Measurements from ENCODE around the gene GRIK2.

The GRIK2 gene

DNA sequence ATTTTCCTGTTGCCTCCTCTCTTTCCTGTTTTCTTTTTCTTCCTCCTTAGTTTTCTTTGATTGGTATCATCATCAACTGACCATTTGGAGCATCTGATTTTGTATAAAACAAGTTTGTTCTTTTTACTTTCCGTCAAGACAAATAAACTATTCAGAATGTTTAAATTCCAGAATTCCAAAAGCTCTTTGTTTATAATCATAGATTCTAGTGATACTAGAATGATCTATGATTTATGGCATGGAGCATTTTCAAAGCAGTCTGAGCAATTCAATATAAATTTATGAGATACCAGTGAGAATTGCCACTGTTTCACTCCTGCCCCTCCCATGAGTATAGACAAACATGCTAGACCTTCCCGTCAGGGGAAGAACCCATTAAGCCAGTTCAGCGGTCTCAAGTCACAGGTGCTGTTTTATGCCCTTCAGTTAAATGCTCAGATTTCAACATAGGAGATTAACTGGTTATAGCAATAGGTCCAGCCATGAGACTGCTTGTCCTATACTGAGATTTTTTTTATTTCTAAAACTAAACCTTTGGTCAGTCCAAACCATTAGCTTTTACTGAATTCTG, 60.7 kb downstream of the GRIK2 start:
- in situ Hi-C loops (cut with MboI; ENCODE audit: low sequenced_read_pairs), result no loop called here

DNA sequence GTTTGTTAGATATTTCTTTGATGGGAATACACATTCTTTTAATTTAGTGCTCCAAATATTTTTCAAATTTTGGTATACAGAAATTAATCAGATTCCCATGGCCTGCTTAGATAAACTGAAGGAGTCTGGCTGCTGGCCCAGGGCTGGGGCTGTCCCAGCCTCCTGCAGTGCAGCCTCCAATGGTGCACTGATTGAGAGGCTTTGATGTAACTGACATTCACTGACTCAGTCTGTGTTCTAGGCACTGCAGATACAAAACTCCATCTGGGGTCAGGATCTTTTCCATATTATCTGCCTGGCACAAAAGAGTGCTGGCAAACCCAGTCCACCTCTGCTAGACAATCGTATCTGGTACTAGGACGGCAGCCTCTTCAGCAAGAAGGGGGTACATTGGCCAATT, 64.8 kb downstream of the GRIK2 start:
- in situ Hi-C loops (cut with MboI; ENCODE audit: low sequenced_read_pairs), result no loop called here

DNA sequence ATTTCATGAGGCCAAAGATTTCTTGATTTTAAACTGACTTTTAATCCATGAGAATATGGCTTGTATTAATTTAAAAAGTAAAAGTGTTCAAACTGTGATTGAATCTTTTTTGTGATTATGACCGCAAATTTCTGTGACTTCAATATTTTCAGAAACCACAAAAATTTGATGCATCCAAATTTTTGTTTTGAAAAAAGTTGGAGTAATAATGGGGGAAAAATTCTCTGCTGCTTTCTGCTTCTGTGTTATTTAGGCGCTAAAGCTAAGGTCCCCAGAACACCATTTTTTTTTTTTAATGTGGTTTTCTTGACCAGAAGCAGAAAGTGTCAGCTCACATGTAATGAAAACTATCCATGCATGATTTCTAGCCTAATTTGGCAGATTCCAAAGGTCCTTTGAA, 65.3 kb downstream of the GRIK2 start:
- in situ Hi-C loops (cut with MboI; ENCODE audit: low sequenced_read_pairs), result no loop called here

DNA sequence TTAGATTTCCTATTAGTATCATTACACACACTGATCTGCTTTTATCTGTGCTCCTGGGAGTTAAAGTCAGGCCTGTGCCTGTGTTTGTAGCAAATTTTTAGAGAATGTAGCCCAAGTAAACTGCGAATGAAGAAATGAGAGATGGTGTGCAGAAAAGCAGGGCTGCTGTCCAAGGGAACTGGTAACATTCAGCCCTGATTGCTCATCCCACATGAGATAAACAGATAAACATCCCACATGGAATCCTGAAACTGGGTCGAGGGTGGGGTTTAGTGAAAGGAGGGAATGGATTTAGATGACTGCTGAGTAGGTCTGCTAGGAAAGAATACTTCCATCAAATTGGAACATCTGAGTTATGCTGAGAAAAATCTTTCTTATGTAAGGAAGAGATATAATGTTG, 69.1 kb downstream of the GRIK2 start:
- in situ Hi-C loops (cut with MboI; ENCODE audit: low sequenced_read_pairs), result no loop called here

DNA sequence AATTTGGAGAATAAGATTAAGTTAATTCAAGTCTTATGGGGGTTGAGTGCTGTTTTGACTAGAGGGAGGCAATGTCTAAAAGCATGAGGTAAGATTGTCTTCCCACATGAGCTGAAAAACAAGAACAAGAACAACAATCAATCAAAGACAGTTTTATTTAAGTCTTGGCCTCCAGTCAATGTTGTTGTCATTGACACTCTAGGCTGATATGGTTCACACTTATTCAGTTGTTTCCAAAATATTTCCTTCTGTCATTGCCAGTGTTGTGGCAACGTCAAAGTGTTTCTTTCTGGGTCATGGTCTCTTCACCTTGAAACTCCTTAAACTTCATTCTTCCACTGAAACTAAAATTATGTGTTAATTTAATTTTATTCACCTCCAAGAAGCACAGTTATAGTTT, 72.4 kb downstream of the GRIK2 start:
- in situ Hi-C loops (cut with MboI; ENCODE audit: low sequenced_read_pairs), result no loop called here

DNA sequence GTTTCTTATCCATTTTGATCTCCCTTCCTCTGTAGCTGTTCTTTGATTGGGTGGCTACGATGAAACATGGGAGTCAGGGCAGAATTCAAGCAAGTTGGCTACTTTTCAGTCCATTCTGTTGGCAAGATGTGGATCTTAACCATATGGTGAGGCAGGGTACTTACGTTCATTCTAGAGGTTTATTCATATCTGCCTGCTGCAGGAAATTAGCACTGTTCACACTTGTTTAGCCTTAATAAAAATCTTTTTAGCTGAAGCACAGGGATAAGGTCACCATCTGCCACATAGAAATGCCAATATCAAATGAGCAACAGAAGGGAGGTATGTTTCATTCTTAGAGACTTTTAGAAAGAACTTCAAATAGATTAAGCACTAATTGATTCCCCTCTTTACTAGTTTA, 83.9 kb downstream of the GRIK2 start:
- in situ Hi-C loops (cut with MboI; ENCODE audit: low sequenced_read_pairs), result no loop called here

DNA sequence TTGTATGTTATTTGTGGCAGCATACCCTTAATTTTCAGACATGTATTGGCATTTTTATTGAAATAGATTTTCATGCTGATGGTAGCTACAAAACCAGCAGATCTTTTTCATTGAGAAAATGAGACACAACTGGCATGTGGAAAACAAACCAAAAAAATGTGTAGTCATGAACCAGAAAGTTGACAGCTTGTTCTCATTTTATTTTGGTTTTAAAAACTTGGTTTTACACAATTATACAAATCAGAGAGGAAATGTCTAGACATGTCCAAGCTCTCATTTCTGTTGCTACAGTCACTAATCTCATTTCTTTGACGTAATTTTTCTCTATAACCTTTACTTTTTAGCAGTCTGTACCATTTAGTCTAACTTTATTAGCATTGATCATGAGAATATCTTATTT, 85.4 kb downstream of the GRIK2 start:
- in situ Hi-C loops (cut with MboI; ENCODE audit: low sequenced_read_pairs), result no loop called here

DNA sequence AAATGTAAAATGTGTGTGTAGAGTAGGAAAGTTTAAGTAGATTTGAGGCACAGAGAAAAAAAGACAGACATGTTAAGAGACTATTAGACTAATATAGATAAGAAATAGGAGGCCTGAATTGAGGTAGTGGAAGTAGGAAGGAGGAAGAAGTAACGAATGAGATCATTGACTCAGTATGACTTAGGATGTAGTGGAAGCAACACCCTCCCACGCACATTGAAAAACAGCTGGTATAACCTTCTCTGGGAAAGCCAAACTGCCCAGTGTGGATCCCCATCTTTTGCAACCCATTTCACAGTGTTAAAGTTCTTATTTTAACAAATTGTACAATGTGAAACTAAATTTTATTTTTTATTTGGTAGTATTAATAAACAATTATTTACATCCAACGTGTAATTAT, 89.1 kb downstream of the GRIK2 start:
- in situ Hi-C loops (cut with MboI; ENCODE audit: low sequenced_read_pairs), result no loop called here

DNA sequence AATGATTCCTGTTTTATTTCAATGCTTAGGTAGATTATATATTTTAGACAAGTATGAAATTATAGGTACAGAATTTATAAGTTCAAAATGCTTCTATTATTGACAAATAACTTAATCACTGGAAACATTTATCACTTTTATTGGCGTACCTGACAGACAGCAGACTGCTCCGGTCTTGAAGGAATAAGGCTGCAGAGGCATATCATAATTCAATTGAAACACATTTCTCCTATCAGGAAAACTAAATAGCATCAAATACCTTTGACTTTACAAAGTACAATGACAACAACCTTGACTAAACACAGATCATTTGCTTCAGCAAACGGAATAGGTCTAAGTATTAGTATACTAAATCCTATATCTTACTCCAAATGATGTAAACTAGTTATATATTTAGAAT, 91.3 kb downstream of the GRIK2 start:
- in situ Hi-C loops (cut with MboI; ENCODE audit: low sequenced_read_pairs), result no loop called here

DNA sequence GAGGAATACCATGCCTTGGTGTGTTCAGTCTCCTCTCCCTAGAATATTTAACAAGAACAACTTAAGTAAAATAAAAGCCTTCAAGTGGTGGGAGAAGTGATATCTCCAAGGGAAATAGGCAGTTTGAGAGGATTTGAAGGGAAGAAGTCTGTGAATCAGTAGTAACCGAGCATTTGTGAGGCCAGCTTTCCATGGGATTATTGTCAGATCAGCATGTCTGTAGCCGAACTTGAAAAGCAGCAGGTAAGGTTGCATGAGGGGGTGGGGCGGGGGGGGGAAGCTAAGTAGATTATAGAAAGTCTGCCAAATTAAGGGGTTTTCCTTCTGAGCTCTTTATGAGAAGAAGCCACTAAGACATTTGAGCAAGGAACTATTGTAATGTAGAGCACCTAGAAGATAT, 92.6 kb downstream of the GRIK2 start:
- in situ Hi-C loops (cut with MboI; ENCODE audit: low sequenced_read_pairs), result no loop called here

DNA sequence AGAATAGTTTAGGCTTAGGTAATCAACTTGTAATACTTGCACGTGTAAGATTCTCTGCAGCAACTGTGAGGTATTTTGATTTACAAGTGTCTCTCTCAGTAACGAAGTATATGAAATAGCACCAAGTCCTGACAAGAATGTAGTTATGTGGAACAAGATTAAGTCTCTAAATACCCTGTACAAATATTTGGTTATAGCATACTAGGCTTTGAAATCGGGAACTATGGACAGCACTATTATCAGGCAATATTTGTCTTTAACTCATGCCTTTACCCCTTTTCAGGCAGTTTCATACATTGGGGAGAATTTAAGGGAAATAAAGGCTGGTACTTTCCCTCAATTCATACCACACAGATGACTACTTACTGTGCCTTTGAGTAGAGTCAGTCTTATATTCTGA, 93.2 kb downstream of the GRIK2 start:
- in situ Hi-C loops (cut with MboI; ENCODE audit: low sequenced_read_pairs), result no loop called here

DNA sequence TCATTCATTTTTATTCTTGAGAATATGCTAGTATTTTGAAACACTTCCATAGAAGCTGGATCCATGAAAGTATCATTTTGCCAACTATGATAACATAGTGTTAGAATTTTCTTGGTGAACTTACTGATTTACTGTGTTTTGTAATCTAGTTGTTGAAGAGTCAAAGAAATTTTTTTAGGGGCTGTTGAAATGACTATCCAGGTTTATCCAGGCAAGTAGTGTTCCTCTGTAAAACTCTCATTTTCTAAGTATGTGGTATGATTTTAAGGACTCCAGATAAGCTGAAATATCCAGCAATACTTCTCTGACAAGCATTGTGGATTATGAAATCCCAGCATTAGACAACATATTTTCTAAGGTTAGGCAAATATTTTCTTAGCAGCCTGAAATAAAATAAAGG, 95.9 kb downstream of the GRIK2 start:
- in situ Hi-C loops (cut with MboI; ENCODE audit: low sequenced_read_pairs), result no loop called here

DNA sequence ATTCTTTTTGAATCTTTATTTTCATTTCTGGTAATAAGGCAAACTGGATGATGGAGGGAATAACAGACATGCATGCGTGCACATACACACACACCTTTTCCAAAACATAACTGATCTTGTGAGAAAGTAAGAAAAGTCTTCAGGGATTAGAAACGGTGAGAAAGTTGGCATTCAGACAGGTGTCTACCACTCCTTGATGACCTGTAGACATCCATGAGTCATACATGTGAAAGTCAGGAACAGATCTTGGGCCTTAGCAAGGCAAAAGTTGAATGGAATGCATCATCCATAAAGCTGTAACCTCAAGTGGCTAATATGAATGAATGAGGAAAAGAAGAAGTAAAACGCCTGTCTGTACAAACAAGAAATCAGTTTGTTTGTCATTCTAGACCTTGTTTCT, 97.3 kb downstream of the GRIK2 start:
- in situ Hi-C loops (cut with MboI; ENCODE audit: low sequenced_read_pairs), result no loop called here

DNA sequence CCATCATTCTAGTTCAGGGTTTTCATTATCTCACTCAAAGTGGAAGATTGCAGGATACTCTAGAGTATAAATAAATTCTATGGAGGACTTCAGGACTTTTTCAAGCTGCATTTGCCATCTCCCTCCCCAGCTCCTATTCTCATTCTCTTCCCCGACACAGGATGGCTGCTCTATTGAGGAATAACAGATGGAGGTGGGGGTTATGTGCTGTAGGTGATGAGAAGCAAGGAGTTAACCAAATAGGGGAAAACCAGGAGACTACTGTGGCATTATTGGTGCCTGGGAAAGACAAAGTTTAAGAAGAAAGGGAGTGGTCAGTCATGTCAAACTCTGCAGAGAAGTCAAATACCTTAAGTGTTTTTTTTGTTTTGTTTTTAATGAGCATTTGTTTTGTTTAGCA, 109.3 kb downstream of the GRIK2 start:
- in situ Hi-C loops (cut with MboI; ENCODE audit: low sequenced_read_pairs), result no loop called here

DNA sequence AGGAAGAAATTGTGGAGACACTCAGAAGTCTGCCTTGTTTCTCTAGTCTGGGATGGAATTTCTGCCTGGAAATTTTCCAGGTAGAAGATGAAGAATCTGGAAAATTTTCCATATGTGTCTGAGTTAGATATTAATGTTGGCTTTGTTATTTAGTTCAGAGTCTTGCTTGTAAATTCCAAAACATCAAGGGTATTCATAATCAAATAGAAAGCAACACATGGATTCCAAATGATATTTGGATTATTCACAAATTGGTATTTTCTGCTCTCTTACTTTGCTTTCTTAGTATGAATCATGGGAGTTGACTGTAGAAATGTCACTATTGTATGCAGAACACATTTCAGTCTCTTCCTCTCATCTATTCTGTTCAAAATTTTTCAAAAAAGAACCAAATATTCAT, 116.0 kb downstream of the GRIK2 start:
- in situ Hi-C loops (cut with MboI; ENCODE audit: low sequenced_read_pairs), result no loop called here

DNA sequence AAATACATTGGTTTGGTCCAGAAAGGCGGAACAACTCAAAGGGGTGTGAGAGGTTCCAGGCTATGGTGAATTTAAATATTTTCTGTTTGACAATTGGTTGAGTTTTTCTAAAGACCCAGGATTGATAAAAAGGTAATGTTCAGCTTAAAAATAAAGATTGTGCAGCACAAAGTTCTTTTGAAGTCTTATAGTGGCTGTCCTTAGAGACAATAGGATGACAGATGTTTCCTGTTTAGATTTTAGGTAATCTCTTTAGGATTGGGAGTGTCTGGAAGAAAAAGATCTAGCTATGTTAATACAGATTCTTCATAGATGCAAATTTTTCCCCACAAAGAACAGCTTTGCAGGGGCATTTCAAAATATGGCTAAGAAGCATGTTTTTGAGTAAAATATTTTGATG, 119.7 kb downstream of the GRIK2 start:
- in situ Hi-C loops (cut with MboI; ENCODE audit: low sequenced_read_pairs), result no loop called here

DNA sequence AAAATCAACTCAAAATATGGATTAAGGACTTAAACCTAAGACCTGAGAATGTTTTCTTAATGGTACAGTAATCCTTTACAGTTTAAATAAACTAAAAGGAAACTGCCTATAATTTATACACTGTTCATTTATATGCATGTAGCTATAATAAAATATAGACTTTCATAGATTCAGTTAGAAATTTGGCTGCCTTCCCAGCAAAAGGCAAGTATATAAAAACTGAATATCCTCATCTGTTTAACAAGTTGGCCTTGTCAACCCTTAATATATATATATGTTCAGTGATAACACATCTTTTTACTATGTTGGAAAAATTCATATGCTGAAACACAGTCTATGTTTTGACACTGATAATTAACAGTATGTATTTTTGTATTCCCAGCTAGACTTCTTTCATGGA, 123.1 kb downstream of the GRIK2 start:
- in situ Hi-C loops (cut with MboI; ENCODE audit: low sequenced_read_pairs), result no loop called here

DNA sequence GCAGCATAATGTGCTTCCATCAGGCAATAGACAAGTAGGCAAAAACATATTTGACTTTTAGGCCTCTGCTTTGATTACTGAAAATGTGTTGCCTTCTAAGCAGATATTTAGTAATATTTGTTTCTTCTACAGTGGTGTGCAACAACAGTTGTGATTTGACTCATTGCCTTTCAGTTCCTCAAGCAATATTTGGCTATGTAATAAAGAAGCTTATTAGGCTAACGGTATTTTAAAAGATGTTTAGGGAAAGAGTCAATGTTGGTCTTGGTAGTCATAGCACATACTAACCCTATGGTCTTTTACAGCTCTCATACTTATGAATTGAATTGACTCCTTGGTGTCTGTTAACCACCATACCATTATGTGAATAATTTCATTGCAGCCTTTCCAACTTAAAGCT, 124.1 kb downstream of the GRIK2 start:
- in situ Hi-C loops (cut with MboI; ENCODE audit: low sequenced_read_pairs), result no loop called here

DNA sequence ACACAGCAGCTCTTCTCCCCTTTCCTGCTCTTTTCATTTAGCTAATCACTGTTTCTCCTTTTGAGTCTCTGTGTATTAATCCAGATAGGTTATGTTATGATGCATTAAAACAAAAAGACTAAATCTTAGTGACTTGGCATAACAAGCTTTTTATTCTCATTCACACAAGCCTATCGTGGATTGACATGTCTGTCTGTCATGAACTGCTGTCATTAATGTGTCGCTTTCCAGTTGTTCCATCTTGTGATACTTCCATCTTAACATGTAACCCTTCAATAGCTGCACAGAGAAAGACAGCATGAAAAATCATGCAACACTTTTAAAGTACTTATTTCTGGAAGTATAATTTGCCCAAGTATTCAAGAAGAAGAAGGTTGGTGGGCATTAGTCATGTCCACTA, 128.7 kb downstream of the GRIK2 start:
- in situ Hi-C loops (cut with MboI; ENCODE audit: low sequenced_read_pairs), result no loop called here

DNA sequence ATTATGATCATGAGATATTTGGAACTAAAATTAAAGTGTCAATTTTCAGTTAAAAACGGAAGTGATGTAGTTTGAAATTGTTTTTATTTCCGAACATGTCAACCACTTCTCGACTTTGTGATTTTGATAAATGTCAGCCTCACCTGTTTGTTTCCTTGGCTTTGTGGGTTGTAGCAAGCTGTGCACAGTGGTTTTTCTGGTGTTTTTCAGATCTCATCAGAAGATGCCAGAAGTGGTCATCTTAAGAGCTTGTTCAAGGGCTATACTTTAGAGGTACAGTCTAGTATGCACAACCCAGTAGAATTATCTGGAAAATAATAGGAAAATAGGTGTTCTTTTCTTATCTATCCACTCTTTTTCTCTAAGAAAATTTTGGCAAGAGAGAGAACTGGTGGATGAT, 134.0 kb downstream of the GRIK2 start:
- in situ Hi-C loops (cut with MboI; ENCODE audit: low sequenced_read_pairs), result no loop called here

DNA sequence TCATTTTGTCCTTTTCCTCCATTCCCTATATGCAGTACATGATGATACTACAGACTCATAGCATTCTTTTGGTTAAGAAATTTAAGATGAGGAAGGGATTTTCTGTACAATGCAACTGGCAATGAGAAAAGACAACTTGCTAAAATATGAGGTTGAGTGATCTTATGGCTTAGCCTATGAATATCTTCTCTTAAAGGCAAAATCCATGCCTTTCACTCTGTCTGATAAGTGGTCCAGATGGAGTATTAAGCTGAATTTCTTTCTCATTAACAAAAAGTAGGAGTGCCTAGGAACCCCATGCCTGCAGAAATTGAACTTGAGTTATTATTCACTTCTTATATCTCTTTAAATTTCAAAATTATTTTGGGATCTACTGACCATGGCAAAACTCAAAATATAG, 135.3 kb downstream of the GRIK2 start:
- in situ Hi-C loops (cut with MboI; ENCODE audit: low sequenced_read_pairs), result no loop called here

DNA sequence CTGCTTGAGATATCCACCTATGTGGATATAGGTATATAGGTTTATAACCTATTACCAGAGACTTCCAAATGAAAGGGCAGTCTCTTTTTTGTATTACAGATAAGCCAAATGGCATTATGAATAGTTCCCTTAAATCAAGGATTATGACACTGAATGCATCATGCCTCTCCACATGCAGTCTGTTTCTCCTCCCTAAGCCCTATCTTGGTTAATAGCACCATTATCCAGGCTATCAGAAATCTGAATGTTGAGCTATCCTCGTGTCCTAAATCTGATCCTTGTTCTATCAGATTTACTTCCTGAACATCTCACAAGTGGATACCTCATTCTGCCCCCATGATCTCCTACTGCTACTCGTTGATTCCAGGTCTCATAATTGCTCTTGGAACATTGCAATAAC, 138.0 kb downstream of the GRIK2 start:
- in situ Hi-C loops (cut with MboI; ENCODE audit: low sequenced_read_pairs), result no loop called here

DNA sequence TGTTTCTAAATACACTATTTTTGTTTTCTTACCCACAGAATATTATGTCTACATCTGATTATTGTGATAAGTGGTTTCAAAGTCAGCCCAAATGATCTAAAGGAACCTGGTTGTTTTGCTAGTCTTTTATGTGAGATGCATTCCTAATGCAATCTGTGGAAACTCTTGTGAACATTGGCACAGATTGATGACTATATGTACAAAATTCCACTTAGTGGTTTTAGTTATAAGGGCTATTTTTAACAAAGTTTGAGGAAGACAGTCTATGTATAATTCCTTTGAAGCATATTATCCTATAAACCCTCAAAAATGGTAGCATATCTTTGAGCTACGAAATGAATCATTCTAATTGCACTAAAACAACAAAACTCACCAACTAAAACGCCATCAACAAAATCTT, 140.9 kb downstream of the GRIK2 start:
- in situ Hi-C loops (cut with MboI; ENCODE audit: low sequenced_read_pairs), result no loop called here

DNA sequence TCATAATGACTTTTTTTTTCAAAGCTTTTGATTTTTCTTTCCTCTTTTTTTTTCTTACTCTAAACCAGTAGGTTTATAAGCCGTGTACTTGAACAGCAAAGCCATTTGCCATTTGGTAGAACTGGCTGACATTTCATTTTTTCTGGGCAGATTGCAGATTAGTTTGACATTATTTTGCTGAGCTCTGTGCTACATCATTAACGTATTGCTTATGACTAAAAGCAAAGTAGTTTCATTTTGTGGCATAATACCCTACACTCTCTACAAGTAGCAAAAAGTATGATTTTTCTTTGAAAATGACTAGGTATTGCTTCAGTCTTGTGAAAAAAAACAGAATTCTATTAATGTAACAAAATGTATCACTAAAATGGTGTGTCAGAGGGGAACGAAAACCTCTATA, 141.3 kb downstream of the GRIK2 start:
- in situ Hi-C loops (cut with MboI; ENCODE audit: low sequenced_read_pairs), result no loop called here
